SK-N-SH treated with all-trans-retinoic acid at 6 μM for 48 hours (cell line): Measurements from ENCODE around the gene TGM3.

Experiments used
- ATAC-seq: fragments of 200-7000 bp; cut with Tn5 transposase; 3 replicates; pipeline ENCODE4 v1.9.1; 2020; ENCODE audit warnings: mild to moderate bottlenecking, moderate library complexity
- ARNTL ChIP-seq: fragments of 450-650 bp; formaldehyde crosslinking; IDR thresholded peaks from 2 replicates; pipeline ENCODE4 v1.5.0; 2020; ENCODE audit warnings: low read depth, mild to moderate bottlenecking, moderate library complexity, borderline replicate concordance
- BACH2 ChIP-seq: fragments of 250-450 bp; sonication (Bioruptor Pico); IDR thresholded peaks from 2 replicates; pipeline ENCODE4 v1.9.0; 2021; ENCODE audit warnings: mild to moderate bottlenecking, borderline replicate concordance
- CSDC2 ChIP-seq: fragments of 250-450 bp; sonication (Bioruptor Pico); IDR thresholded peaks from 2 replicates; pipeline ENCODE4 v1.5.0; 2020; ENCODE audit warnings: mild to moderate bottlenecking, moderate library complexity
- ESRRG ChIP-seq: fragments of 250-450 bp; sonication (Bioruptor Pico); IDR thresholded peaks from 2 replicates; pipeline ENCODE4 v1.6.1; 2021; ENCODE audit warnings: mild to moderate bottlenecking
- GLIS3 ChIP-seq: fragments of 250-450 bp; sonication (Bioruptor Pico); IDR thresholded peaks from 2 replicates; pipeline ENCODE4 v1.5.0; 2020; ENCODE audit warnings: mild to moderate bottlenecking, moderate library complexity
- OSR1 ChIP-seq: fragments of 250-450 bp; sonication (Bioruptor Pico); IDR thresholded peaks from 2 replicates; pipeline ENCODE4 v1.8.0; 2022; ENCODE audit warnings: moderate library complexity, mild to moderate bottlenecking, inconsistent platforms
- POU6F1 ChIP-seq: fragments of 250-450 bp; sonication (Bioruptor Pico); IDR thresholded peaks from 2 replicates; pipeline ENCODE4 v1.8.0; 2021; ENCODE audit warnings: low read depth, mild to moderate bottlenecking, moderate library complexity, borderline replicate concordance
- PPARA ChIP-seq: fragments of 250-450 bp; sonication (Bioruptor Pico); IDR thresholded peaks from 2 replicates; pipeline ENCODE4 v1.5.0; 2020; ENCODE audit warnings: mild to moderate bottlenecking, borderline replicate concordance
- RARB ChIP-seq: fragments of 250-450 bp; sonication (Bioruptor Pico); IDR thresholded peaks from 2 replicates; pipeline ENCODE4 v1.8.0; 2021; ENCODE audit warnings: mild to moderate bottlenecking, moderate library complexity
- SNAI2 ChIP-seq: fragments of 250-450 bp; sonication (Bioruptor Pico); IDR thresholded peaks from 2 replicates; pipeline ENCODE4 v1.5.0; 2020; ENCODE audit warnings: mild to moderate bottlenecking, moderate library complexity
- TCF4 ChIP-seq: fragments of 250-450 bp; sonication (Bioruptor Pico); IDR thresholded peaks from 2 replicates; pipeline ENCODE4 v1.8.0; 2021; ENCODE audit warnings: mild to moderate bottlenecking, moderate library complexity, borderline replicate concordance
- TSHZ2 ChIP-seq: fragments of 250-450 bp; sonication (Bioruptor Pico); IDR thresholded peaks from 2 replicates; pipeline ENCODE4 v1.5.0; 2020; ENCODE audit warnings: mild to moderate bottlenecking, moderate library complexity
- ZC3H10 ChIP-seq: fragments of 250-450 bp; sonication (Bioruptor Pico); IDR thresholded peaks from 2 replicates; pipeline ENCODE4 v1.5.1; 2021; ENCODE audit warnings: mild to moderate bottlenecking, moderate library complexity
- ZFP3 ChIP-seq: fragments of 250-450 bp; sonication (Bioruptor Pico); IDR thresholded peaks from 2 replicates; pipeline ENCODE4 v1.5.0; 2020; ENCODE audit warnings: mild to moderate bottlenecking, moderate library complexity
- ZFP30 ChIP-seq: fragments of 450-650 bp; formaldehyde crosslinking; IDR thresholded peaks from 2 replicates; pipeline ENCODE4 v1.5.0; 2022; ENCODE audit warnings: mild to moderate bottlenecking, moderate library complexity
- ZNF565 ChIP-seq: fragments of 450-650 bp; formaldehyde crosslinking; conservative IDR thresholded peaks from 2 replicates; pipeline ENCODE4 v1.5.0; 2020; ENCODE audit warnings: low read depth, mild to moderate bottlenecking, moderate library complexity
- ZNF70 ChIP-seq: fragments of 450-650 bp; formaldehyde crosslinking; IDR thresholded peaks from 2 replicates; pipeline ENCODE4 v1.5.0; 2020; ENCODE audit warnings: mild to moderate bottlenecking, moderate library complexity
- ZNF8 ChIP-seq: fragments of 450-650 bp; formaldehyde crosslinking; IDR thresholded peaks from 2 replicates; pipeline ENCODE4 v1.5.0; 2020; ENCODE audit warnings: mild to moderate bottlenecking, moderate library complexity
- TF ChIP-seq, protein P1 (sequence below): fragments of 250-450 bp; sonication (Bioruptor Pico); IDR thresholded peaks from 2 replicates; pipeline ENCODE4 v1.8.0; 2020; ENCODE audit warnings: mild to moderate bottlenecking, moderate library complexity, borderline replicate concordance
- TF ChIP-seq, protein P2 (sequence below): fragments of 250-450 bp; sonication (Bioruptor Pico); IDR thresholded peaks from 2 replicates; pipeline ENCODE4 v1.5.1; 2020; ENCODE audit warnings: low read depth, mild to moderate bottlenecking, moderate library complexity

TGM3 gene

DNA sequence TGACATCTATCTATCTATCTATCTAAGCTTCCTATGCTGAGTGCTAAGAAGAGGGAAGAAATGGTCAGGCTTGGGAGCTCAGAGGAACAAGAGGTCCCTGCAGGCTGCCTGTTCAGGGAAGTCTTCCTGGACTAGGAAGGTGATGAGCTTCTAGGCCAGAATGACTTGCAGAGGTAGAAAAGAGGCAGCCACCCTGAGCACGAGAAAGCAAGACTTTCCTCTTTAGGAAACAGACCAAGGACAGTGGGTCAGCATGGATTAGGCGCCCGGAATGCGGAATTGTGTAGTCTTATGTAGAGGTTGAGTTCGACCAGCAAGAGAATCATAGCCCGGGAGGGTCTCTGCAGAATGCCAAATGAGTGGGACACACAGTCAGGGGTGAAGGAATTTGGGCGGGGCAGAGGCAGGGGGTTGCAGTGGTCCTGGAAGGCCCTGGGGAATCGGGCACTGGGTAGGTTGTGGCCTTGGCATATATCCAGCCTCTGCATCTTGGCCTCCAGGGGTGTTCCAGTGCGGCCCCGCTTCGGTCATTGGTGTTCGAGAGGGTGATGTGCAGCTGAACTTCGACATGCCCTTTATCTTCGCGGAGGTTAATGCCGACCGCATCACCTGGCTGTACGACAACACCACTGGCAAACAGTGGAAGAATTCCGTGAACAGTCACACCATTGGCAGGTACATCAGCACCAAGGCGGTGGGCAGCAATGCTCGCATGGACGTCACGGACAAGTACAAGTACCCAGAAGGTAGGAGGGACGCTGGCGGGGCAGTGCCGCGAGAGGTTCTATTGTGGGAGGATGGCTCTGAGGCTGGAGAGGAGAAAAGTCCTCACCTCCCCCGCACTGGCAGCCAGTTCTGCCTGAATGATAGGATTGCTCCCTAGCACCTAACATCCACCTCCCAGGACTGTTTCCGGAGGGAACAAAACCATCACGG lies 32.1 kb downstream of the TGM3 start (continued):
- TF ChIP-seq ZFP3 (CRISPR knock-in tag) (no peak), ZFP30 (CRISPR knock-in tag) (no peak)

- ATAC-seq = no peak
- no peak for TF ChIP-seq SNAI2 (CRISPR knock-in tag)
- TF ChIP-seq, protein P1, sequence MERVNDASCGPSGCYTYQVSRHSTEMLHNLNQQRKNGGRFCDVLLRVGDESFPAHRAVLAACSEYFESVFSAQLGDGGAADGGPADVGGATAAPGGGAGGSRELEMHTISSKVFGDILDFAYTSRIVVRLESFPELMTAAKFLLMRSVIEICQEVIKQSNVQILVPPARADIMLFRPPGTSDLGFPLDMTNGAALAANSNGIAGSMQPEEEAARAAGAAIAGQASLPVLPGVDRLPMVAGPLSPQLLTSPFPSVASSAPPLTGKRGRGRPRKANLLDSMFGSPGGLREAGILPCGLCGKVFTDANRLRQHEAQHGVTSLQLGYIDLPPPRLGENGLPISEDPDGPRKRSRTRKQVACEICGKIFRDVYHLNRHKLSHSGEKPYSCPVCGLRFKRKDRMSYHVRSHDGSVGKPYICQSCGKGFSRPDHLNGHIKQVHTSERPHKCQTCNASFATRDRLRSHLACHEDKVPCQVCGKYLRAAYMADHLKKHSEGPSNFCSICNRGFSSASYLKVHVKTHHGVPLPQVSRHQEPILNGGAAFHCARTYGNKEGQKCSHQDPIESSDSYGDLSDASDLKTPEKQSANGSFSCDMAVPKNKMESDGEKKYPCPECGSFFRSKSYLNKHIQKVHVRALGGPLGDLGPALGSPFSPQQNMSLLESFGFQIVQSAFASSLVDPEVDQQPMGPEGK (CRISPR knock-in tag) = no peak
- TF ChIP-seq GLIS3 = no peak
- TF ChIP-seq BACH2 (CRISPR knock-in tag) = no peak
- TF ChIP-seq OSR1 (CRISPR knock-in tag) = no peak
These were observed 33.5 kb downstream of the TGM3 start for GRCh38 chr20:2329286-2329685.

DNA sequence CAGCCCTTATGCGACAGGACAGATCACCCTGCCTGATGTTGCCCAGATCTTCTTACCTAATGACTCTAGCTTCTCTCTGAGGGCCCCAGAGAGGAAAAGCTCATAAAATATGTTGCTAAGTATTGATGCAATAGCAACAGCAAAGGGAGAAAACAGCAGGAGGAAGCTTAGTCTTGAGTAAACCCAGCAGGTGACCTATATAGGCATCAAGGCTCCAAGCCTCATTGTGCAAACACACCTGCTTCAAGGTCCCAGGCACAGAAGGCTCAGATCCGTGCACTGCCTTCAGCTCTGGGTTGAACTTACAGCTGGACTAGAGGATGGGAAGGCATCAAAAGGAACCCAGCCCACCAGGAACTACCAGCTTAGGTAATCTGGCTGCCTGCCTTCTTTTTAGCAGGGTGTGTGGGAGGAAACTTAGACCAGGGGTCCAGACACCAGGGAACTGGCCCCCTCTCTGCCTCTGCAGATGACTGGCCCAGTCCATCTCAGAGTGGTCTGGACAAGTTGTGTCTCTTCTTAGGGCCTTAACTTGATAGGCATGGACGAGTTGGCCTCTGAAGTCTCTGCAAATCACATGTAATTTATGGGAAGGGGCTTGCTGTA lies 34.4 kb downstream of the TGM3 start:
- ATAC-seq = no peak
- no peak for TF ChIP-seq ESRRG (CRISPR knock-in tag)

- no peak for ATAC-seq
- TF ChIP-seq RARB (CRISPR knock-in tag) = no peak
- TF ChIP-seq ZFP30 (CRISPR knock-in tag) = no peak
- no peak for TF ChIP-seq CSDC2 (CRISPR knock-in tag)
- no peak for TF ChIP-seq ZNF8 (CRISPR knock-in tag)
- no peak for TF ChIP-seq ZC3H10 (CRISPR knock-in tag)
- no peak for TF ChIP-seq ZFP3 (CRISPR knock-in tag)
- no peak for TF ChIP-seq ZNF70 (CRISPR knock-in tag)
- TF ChIP-seq ZNF565 (CRISPR knock-in tag) = no peak
- TF ChIP-seq, protein P2, sequence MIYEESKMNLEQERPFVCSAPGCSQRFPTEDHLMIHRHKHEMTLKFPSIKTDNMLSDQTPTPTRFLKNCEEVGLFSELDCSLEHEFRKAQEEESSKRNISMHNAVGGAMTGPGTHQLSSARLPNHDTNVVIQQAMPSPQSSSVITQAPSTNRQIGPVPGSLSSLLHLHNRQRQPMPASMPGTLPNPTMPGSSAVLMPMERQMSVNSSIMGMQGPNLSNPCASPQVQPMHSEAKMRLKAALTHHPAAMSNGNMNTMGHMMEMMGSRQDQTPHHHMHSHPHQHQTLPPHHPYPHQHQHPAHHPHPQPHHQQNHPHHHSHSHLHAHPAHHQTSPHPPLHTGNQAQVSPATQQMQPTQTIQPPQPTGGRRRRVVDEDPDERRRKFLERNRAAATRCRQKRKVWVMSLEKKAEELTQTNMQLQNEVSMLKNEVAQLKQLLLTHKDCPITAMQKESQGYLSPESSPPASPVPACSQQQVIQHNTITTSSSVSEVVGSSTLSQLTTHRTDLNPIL (CRISPR knock-in tag) = no peak
- no peak for TF ChIP-seq ARNTL (CRISPR knock-in tag)
- no peak for TF ChIP-seq TSHZ2
- TF ChIP-seq POU6F1 (CRISPR knock-in tag) = no peak
- TF ChIP-seq PPARA (CRISPR knock-in tag) = no peak
- no peak for TF ChIP-seq GLIS3
- TF ChIP-seq TCF4 (CRISPR knock-in tag) = no peak
- TF ChIP-seq, protein P1 (CRISPR knock-in tag) = no peak
- TF ChIP-seq ESRRG (CRISPR knock-in tag) = no peak
These were observed 35.3 kb downstream of the TGM3 start for GRCh38 chr20:2331106-2331505.
